A549 (cell line): ENCODE measurements around the gene MYO3A. TPM values are rescaled to one million over a fixed set of nuclear protein-coding genes. Genes with fewer than 3 reads are reported as not detected.

ENCODE experiments used
- ATAC-seq, 2 experiments: fragments of 200-7000 bp in 1 of 2; fragments of >200 bp in 1 of 2; cut with Nextera tagmentation in 1 of 2; cut with Tn5 transposase in 1 of 2; 3 replicates each; pipeline versions ENCODE4 v1.8.0 to v1.9.1; 2018 to 2020; ENCODE audit warnings: mild to moderate bottlenecking in 1 of 2, moderate library complexity in 1 of 2
- CTCF ChIA-PET: fragments of 300-600 bp; sonication (Branson Sonifier 250); formaldehyde crosslinking; extraction: SDS; loops from one replicate; lab custom pipeline; 2021; ENCODE audit warnings: antibody characterized with exemption, inconsistent platforms; lab: Yijun Ruan, JAX
- POLR2A ChIA-PET: fragments of 350-600 bp; formaldehyde crosslinking; extraction: SDS; loops from one replicate; lab custom pipeline; 2021; ENCODE audit warnings: antibody characterized with exemption, inconsistent platforms; lab: Yijun Ruan, JAX
- DNase-seq, 2 experiments: peaks; one replicate each; pipeline versions ENCODE4 v3.0.0 to v3.0.0-alpha.2; 2011 to 2016; ENCODE audit warnings: low read depth in 1 of 2, low spot score in 1 of 2
- FAIRE-seq: peaks from 2 replicates; lab custom pipeline; 2011; peaks lifted over from hg19 to GRCh38; lab: Jason Lieb, UNC
- H3K27ac ChIP-seq, 2 experiments: fragments of >200 bp; sonication (Bioruptor Twin); formaldehyde crosslinking; 3 replicates each; pipeline ENCODE4 v1.5.1; 2016 to 2017
- H3K4me1 ChIP-seq: fragments of >200 bp; sonication (Bioruptor Twin); formaldehyde crosslinking; 3 replicates; pipeline ENCODE4 v1.6.1; 2016
- H3K4me2 ChIP-seq: fragments of >200 bp; sonication (Bioruptor Twin); formaldehyde crosslinking; 3 replicates; pipeline ENCODE4 v1.6.1; 2016
- H3K4me3 ChIP-seq: fragments of >200 bp; sonication (Bioruptor Twin); formaldehyde crosslinking; 3 replicates; pipeline ENCODE4 v1.5.1; 2016
- H3K9me3 ChIP-seq: fragments of >200 bp; sonication (Bioruptor Twin); formaldehyde crosslinking; 3 replicates; pipeline ENCODE4 v1.6.1; 2016
- BHLHE40 ChIP-seq: IDR thresholded peaks from 2 replicates; pipeline ENCODE4 v1.6.1; 2012; ENCODE audit warnings: low read depth, low read length, inconsistent platforms
- CBX2 ChIP-seq: fragments of 200-600 bp; sonication (generic); IDR thresholded peaks from 2 replicates; pipeline ENCODE4 v1.6.1; 2016; ENCODE audit warnings: low read depth, mild to moderate bottlenecking, borderline replicate concordance
- CBX8 ChIP-seq: fragments of 200-600 bp; sonication (generic); IDR thresholded peaks from 2 replicates; pipeline ENCODE4 v1.6.1; 2016
- CEBPB ChIP-seq, 2 experiments: fragments of >200 bp in 1 of 2; sonication (Bioruptor Twin) in 1 of 2; formaldehyde crosslinking in 1 of 2; IDR thresholded peaks; 2 replicates each; pipeline ENCODE4 v1.6.1; 2012 to 2016
- CHD4 ChIP-seq: fragments of 200-600 bp; sonication (generic); IDR thresholded peaks from 2 replicates; pipeline ENCODE4 v1.6.1; 2016; ENCODE audit warnings: antibody characterized with exemption, mild to moderate bottlenecking, borderline replicate concordance
- EHF ChIP-seq: fragments of 250-450 bp; sonication (Bioruptor Pico); IDR thresholded peaks from 2 replicates; pipeline ENCODE4 v1.5.0; 2020; ENCODE audit warnings: mild to moderate bottlenecking
- EHMT2 ChIP-seq: fragments of 200-600 bp; sonication (generic); IDR thresholded peaks from 2 replicates; pipeline ENCODE4 v1.6.1; 2016; ENCODE audit warnings: antibody characterized with exemption, low read depth, mild to moderate bottlenecking, moderate library complexity
- FOSB ChIP-seq: fragments of 250-450 bp; sonication (Bioruptor Pico); IDR thresholded peaks from 2 replicates; pipeline ENCODE4 v1.5.0; 2020; ENCODE audit warnings: mild to moderate bottlenecking, moderate library complexity
- FOXS1 ChIP-seq: fragments of 250-450 bp; sonication (Bioruptor Pico); IDR thresholded peaks from 2 replicates; pipeline ENCODE4 v1.5.0; 2020; ENCODE audit warnings: mild to moderate bottlenecking, moderate library complexity
- HOXA7 ChIP-seq: fragments of 250-450 bp; sonication (Bioruptor Pico); IDR thresholded peaks from 2 replicates; pipeline ENCODE4 v1.5.0; 2020; ENCODE audit warnings: mild to moderate bottlenecking, moderate library complexity
- JUN ChIP-seq, 2 experiments: fragments of >200 bp; sonication (Bioruptor Twin); formaldehyde crosslinking; IDR thresholded peaks; 2 replicates in 1 of 2; 3 replicates in 1 of 2; pipeline ENCODE4 v1.6.1; 2016 to 2017
- JUNB ChIP-seq: fragments of >200 bp; sonication (Bioruptor Twin); formaldehyde crosslinking; IDR thresholded peaks from 2 replicates; pipeline ENCODE4 v1.6.1; 2016
- MAFK ChIP-seq: fragments of 450-650 bp; IDR thresholded peaks from 2 replicates; pipeline ENCODE4 v1.6.1; 2014; ENCODE audit not compliant: partially characterized antibody
- MAZ ChIP-seq: fragments of 150-350 bp; IDR thresholded peaks from 2 replicates; pipeline ENCODE4 v1.6.1; 2014; ENCODE audit warnings: antibody characterized with exemption, low read depth, low read length, borderline replicate concordance
- MYC ChIP-seq: IDR thresholded peaks from 2 replicates; pipeline ENCODE4 v1.6.1; 2012; ENCODE audit warnings: mild to moderate bottlenecking, inconsistent platforms, low read length, improper control_type of control experiment, borderline replicate concordance
- NFE2L2 ChIP-seq: fragments of 150-350 bp; conservative IDR thresholded peaks from 2 replicates; pipeline ENCODE4 v1.6.1; 2014; ENCODE audit warnings: low read length
- NPAS2 ChIP-seq: fragments of 250-450 bp; sonication (Bioruptor Pico); IDR thresholded peaks from 2 replicates; pipeline ENCODE4 v1.8.0; 2022; ENCODE audit warnings: mild to moderate bottlenecking, moderate library complexity, borderline replicate concordance
- RAD21 ChIP-seq, 2 experiments: fragments of >200 bp in 1 of 2; sonication (Bioruptor Twin) in 1 of 2; formaldehyde crosslinking in 1 of 2; IDR thresholded peaks in 1 of 2; conservative IDR thresholded peaks in 1 of 2; 2 replicates in 1 of 2; 3 replicates in 1 of 2; pipeline ENCODE4 v1.6.1; 2012 to 2018; ENCODE audit warnings: inconsistent platforms in 1 of 2
- RCOR1 ChIP-seq: fragments of 150-350 bp; IDR thresholded peaks from 2 replicates; pipeline ENCODE4 v1.6.1; 2014; ENCODE audit warnings: antibody characterized with exemption, low read length, low read depth
- RNF2 ChIP-seq: fragments of 200-600 bp; sonication (generic); IDR thresholded peaks from 2 replicates; pipeline ENCODE4 v1.6.1; 2016; ENCODE audit warnings: low read depth, mild to moderate bottlenecking, antibody characterized with exemption, moderate library complexity, borderline replicate concordance
- TP53 ChIP-seq: fragments of 250-450 bp; sonication (Bioruptor Pico); IDR thresholded peaks from 2 replicates; pipeline ENCODE4 v1.5.0; 2021; ENCODE audit warnings: mild to moderate bottlenecking, moderate library complexity
- ZFP36 ChIP-seq: fragments of 450-650 bp; IDR thresholded peaks from 2 replicates; pipeline ENCODE4 v1.6.1; 2014; ENCODE audit warnings: borderline replicate concordance; ENCODE audit not compliant: partially characterized antibody
- WGBS: methylation state at CpG from one replicate; pipeline ENCODE4 v1.1.6; 2017; ENCODE audit errors: missing lambda C conversion rate; 5-methylcytosine and 5-hydroxymethylcytosine counted together
- polyA plus RNA-seq, 4 experiments: library from polyadenylated mRNA; depleted of rRNA in 3 of 4; stranded (reverse); fragments of >200 nt; fragmentation: RNase III in 1 of 4; extraction: RNeasy Plus Mini Kit Qiagen cat#74134 plus additional on column Dnase treatment in 1 of 4; gene quantifications; 2 replicates in 3 of 4; 3 replicates in 1 of 4; pipeline ENCODE4 v1.2.3, GENCODE V29; 2011 to 2017
- TF ChIP-seq, protein P1 (sequence below): IDR thresholded peaks from 2 replicates; pipeline ENCODE4 v1.6.1; 2012
- TF ChIP-seq, protein P2 (sequence below): fragments of >200 bp; sonication (Bioruptor Twin); formaldehyde crosslinking; IDR thresholded peaks from 2 replicates; pipeline ENCODE4 v1.6.1; 2016
- TF ChIP-seq, protein P3 (sequence below): IDR thresholded peaks from 2 replicates; pipeline ENCODE4 v1.6.1; 2012; ENCODE audit warnings: low read depth, borderline replicate concordance
- TF ChIP-seq, protein P4 (sequence below): fragments of >200 bp; sonication (Bioruptor Twin); formaldehyde crosslinking; IDR thresholded peaks from 3 replicates; pipeline ENCODE4 v1.6.1; 2016

The MYO3A gene
- polyA plus RNA-seq, 2 of the 4 experiments (the other 2 are of a cell fraction): not detected

DNA sequence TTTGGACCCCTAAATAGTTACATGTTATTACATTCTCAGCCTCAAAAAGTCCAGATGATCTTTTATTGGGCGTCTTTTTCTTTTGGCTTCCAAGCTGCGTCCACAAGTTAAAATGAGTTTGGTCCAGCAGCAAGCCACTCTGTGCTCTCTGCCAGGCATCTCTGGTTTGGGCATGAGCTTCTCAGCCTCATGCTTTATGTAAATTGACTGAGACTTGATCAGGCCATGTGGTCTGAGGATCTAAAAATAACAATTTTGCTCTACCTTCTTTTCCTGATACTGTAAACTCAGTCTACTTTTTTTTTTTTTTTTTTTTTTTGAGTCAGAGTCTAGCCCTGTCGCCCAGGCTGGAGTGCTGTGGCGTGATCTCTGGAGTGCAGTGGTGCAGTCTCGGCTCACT is 298.1 kb downstream of the MYO3A start:
- H3K4me1 ChIP-seq: no peaks in the 10 kb centered on the region
- no peaks in the 10 kb centered on the region for H3K9me3 ChIP-seq
- DNase-seq (no peak), ATAC-seq (no peak), FAIRE-seq (no peak)
- TF ChIP-seq, protein P1, sequence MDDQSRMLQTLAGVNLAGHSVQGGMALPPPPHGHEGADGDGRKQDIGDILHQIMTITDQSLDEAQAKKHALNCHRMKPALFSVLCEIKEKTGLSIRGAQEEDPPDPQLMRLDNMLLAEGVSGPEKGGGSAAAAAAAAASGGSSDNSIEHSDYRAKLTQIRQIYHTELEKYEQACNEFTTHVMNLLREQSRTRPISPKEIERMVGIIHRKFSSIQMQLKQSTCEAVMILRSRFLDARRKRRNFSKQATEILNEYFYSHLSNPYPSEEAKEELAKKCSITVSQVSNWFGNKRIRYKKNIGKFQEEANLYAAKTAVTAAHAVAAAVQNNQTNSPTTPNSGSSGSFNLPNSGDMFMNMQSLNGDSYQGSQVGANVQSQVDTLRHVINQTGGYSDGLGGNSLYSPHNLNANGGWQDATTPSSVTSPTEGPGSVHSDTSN: no peak
- TF ChIP-seq FOXS1 (CRISPR knock-in tag) (no peak), CBX8 (no peak), HOXA7 (CRISPR knock-in tag) (no peak), EHF (CRISPR knock-in tag) (no peak), MAZ (no peak), JUN (IDR thresholded peaks at IDR 0.05) (no peak), CHD4 (no peak), FOSB (CRISPR knock-in tag) (no peak), CEBPB (IDR thresholded peaks at IDR 0.05) (no peak), RCOR1 (no peak), JUNB (no peak), RAD21 (conservative IDR thresholded peaks at IDR 0.05 in 1 of 2, IDR thresholded peaks at IDR 0.05 in 1 of 2) (no peak), TP53 (no peak), EHMT2 (no peak)
- TF ChIP-seq, protein P2, sequence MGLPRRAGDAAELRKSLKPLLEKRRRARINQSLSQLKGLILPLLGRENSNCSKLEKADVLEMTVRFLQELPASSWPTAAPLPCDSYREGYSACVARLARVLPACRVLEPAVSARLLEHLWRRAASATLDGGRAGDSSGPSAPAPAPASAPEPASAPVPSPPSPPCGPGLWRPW: no peak
- TF ChIP-seq, protein P3, sequence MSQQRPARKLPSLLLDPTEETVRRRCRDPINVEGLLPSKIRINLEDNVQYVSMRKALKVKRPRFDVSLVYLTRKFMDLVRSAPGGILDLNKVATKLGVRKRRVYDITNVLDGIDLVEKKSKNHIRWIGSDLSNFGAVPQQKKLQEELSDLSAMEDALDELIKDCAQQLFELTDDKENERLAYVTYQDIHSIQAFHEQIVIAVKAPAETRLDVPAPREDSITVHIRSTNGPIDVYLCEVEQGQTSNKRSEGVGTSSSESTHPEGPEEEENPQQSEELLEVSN: no peak
- no peak overlapping the region for H3K27ac ChIP-seq
- H3K4me2 ChIP-seq: no peak overlapping the region
- POLR2A ChIA-PET: no interaction called here
- CTCF ChIA-PET: interaction anchor here (1.2 kb wide), 1 partner anchor 149 kb away, joined by 4 read pairs; no protein-coding TSS in a partner anchor
- H3K4me3 ChIP-seq: no peak overlapping the region
- WGBS: 22% methylated on average over 5 of the region's 5 CpGs

DNA sequence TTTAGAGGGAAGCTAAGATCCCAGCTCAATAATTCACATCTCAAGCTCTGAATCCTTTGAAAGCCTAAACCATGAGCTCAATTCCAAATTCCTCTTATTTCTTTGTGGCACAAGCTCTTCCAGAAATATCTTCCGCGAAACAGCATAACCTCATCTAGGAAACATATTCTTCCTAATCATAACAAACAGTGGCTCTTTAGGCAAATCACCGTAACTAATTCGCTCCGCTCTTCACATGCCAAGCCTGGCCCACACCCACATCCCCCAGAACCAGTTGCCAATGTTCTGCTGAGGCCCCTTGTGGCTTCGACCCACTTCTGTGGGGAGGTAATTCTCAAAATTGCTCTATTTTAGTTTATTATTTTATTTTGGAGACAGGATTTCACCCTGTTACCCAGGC is 301.7 kb downstream of the MYO3A start:
- no peak for ATAC-seq
- 72% methylated on average over 6 of the region's 6 CpGs for WGBS
- Histone ChIP-seq H3K4me3 (no peak overlapping the region), H3K9me3 (no peaks in the 10 kb centered on the region), H3K4me1 (no peaks in the 10 kb centered on the region), H3K27ac (no peak overlapping the region), H3K4me2 (no peak overlapping the region)
- POLR2A ChIA-PET: no interaction called here
- FAIRE-seq: no peak
- no peak for DNase-seq
- CTCF ChIA-PET: no interaction called here
- TF ChIP-seq ZFP36 (no peak), JUN (IDR thresholded peaks at IDR 0.05) (no peak), RNF2 (no peak), HOXA7 (CRISPR knock-in tag) (no peak), MAFK (no peak), CBX2 (no peak), BHLHE40 (no peak), CHD4 (no peak), MYC (no peak), FOXS1 (CRISPR knock-in tag) (no peak), RAD21 (conservative IDR thresholded peaks at IDR 0.05 in 1 of 2, IDR thresholded peaks at IDR 0.05 in 1 of 2) (no peak), NFE2L2 (no peak), NPAS2 (CRISPR knock-in tag) (no peak)
- TF ChIP-seq, protein P4, sequence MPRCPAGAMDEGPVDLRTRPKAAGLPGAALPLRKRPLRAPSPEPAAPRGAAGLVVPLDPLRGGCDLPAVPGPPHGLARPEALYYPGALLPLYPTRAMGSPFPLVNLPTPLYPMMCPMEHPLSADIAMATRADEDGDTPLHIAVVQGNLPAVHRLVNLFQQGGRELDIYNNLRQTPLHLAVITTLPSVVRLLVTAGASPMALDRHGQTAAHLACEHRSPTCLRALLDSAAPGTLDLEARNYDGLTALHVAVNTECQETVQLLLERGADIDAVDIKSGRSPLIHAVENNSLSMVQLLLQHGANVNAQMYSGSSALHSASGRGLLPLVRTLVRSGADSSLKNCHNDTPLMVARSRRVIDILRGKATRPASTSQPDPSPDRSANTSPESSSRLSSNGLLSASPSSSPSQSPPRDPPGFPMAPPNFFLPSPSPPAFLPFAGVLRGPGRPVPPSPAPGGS: no peak
